ENCODE measurements around the gene RNF31. TPM values are rescaled to one million over a fixed set of nuclear protein-coding genes. Genes with fewer than 3 reads are reported as not detected.

Gene RNF31
- total RNA-seq, 2 experiments from 2014 or later, result 46.0 to 57.8 TPM

GRCh38 chr14:24147761-24148428, 597 bp downstream of the RNF31 start:
- H3K27me3 Mint-ChIP-seq, result no peaks in the 10 kb centered on the region
- ATAC-seq (ENCODE audit: poor library complexity) (no peak), DNase-seq (peak in 1 of 14 experiments; percentile 30)
- Histone ChIP-seq H3K27me3 (ENCODE audit: control insufficient read depth in 1 of 2, insufficient read depth in 2 of 2, low read length in 2 of 2) (no peaks in the 10 kb centered on the region), H3K9me3 (ENCODE audit: control insufficient read depth in 1 of 2, insufficient read depth in 1 of 2, low read length in 2 of 2) (no peaks in the 10 kb centered on the region), H3K27ac (ENCODE audit: low read depth in 1 of 2, low read length in 2 of 2) (peak overlapping the region; percentile 46 to 76), H3K4me1 (ENCODE audit: insufficient read depth, low read length) (peaks cover 62% of the 10 kb centered on the region), H3K4me3 (ENCODE audit: low read length) (peak overlapping the region; percentile 93), H3K36me3 (ENCODE audit: insufficient read depth, low read length) (peaks cover 69% of the 10 kb centered on the region)
- no peaks in the 10 kb centered on the region for H3K9me3 Mint-ChIP-seq
- H3K4me3 Mint-ChIP-seq, result peak overlapping the region; percentile 99
- peak overlapping the region; percentile 90 for H3K27ac Mint-ChIP-seq
- no peak for TF ChIP-seq CTCF (IDR thresholded peaks at IDR 0.05)
- ChIA-PET CTCF (interaction anchor here (1.0 to 5.5 kb wide), 4 partner anchors 13 to 184 kb away, joined by 3 to 32 read pairs (median 4); partner anchors contain the start of genes DCAF11, IRF9, MDP1 and NRL), POLR2A (interaction anchor here (1.0 to 8.1 kb wide), 13 partner anchors 8 to 294 kb away, joined by 3 to 154 read pairs (median 16); partner anchors contain the start of genes DCAF11, IPO4, IRF9 and MDP1)
- peaks cover 58% of the 10 kb centered on the region for H3K4me1 Mint-ChIP-seq (ENCODE audit: low read depth)
- H3K36me3 Mint-ChIP-seq (ENCODE audit: low read depth), result peaks cover 86% of the 10 kb centered on the region
- intact Hi-C loops (cut with DNase I, micrococcal nuclease), result loop anchor here (1.0 to 5.0 kb wide), 6 partner anchors 12 to 85 kb away; partner anchors contain the start of genes GMPR2 (in 2 of the 2), IPO4 (in 2 of the 2), NEDD8 (in 2 of the 2) and IRF9 (in 1 of the 2)

- Mint-ChIP-seq H3K27me3 (no peaks in the 10 kb centered on the region), H3K36me3 (ENCODE audit: low read depth) (peaks cover 77% of the 10 kb centered on the region), H3K4me3 (peak overlapping the region; percentile 99), H3K9me3 (no peaks in the 10 kb centered on the region), H3K27ac (peak overlapping the region; percentile 53), H3K4me1 (ENCODE audit: low read depth) (peaks cover 47% of the 10 kb centered on the region)
- peaks cover 56% of the 10 kb centered on the region for H3K4me1 ChIP-seq (ENCODE audit: insufficient read depth, low read length)
- ChIA-PET CTCF (interaction anchor here (5.5 kb wide), 1 partner anchor 12 kb away, joined by 32 read pairs; the partner anchor contains the start of gene IRF9), POLR2A (interaction anchor here (2.3 to 8.1 kb wide), 5 partner anchors 8 to 35 kb away, joined by 9 to 154 read pairs (median 119); partner anchors contain the start of genes DCAF11, EMC9, IRF9 and NRL)
- peaks cover 55% of the 10 kb centered on the region for H3K36me3 ChIP-seq (ENCODE audit: insufficient read depth, low read length)
- no peak for DNase-seq
- no peak for TF ChIP-seq CTCF (IDR thresholded peaks at IDR 0.05)
- H3K27me3 ChIP-seq (ENCODE audit: control insufficient read depth in 1 of 2, insufficient read depth in 2 of 2, low read length in 2 of 2), result no peaks in the 10 kb centered on the region
- no peak for ATAC-seq (ENCODE audit: poor library complexity)
- no peak overlapping the region for H3K27ac ChIP-seq (ENCODE audit: low read depth in 1 of 2, low read length in 2 of 2)
- H3K9me3 ChIP-seq (ENCODE audit: control insufficient read depth in 1 of 2, insufficient read depth in 1 of 2, low read length in 2 of 2), result no peaks in the 10 kb centered on the region
- intact Hi-C loops (cut with DNase I, micrococcal nuclease), result loop anchor here in 1 of 2 experiments (5.0 kb wide), 2 partner anchors 38 to 83 kb away; partner anchors contain the start of genes GMPR2, IPO4 and NEDD8
- H3K4me3 ChIP-seq (ENCODE audit: low read length), result no peak overlapping the region
Measured at GRCh38 chr14:24149302-24149969, 2.1 kb downstream of the RNF31 start.

GRCh38 chr14:24150061-24150460, 2.8 kb downstream of the RNF31 start:
- no peak overlapping the region for H3K4me3 Mint-ChIP-seq
- ChIA-PET CTCF (interaction anchor here (5.5 kb wide), 1 partner anchor 11 kb away, joined by 32 read pairs; the partner anchor contains the start of gene IRF9), POLR2A (interaction anchor here (2.3 to 8.1 kb wide), 4 partner anchors 9 to 35 kb away, joined by 9 to 154 read pairs (median 71); partner anchors contain the start of genes DCAF11, EMC9, IRF9 and NRL)
- no peak for TF ChIP-seq CTCF (IDR thresholded peaks at IDR 0.05)
- no peaks in the 10 kb centered on the region for H3K27me3 Mint-ChIP-seq
- ATAC-seq (ENCODE audit: poor library complexity) (no peak), DNase-seq (no peak)
- H3K36me3 Mint-ChIP-seq (ENCODE audit: low read depth), result peaks cover 78% of the 10 kb centered on the region
- peaks cover 55% of the 10 kb centered on the region for H3K36me3 ChIP-seq (ENCODE audit: insufficient read depth, low read length)
- no peak overlapping the region for H3K27ac ChIP-seq (ENCODE audit: low read depth in 1 of 2, low read length in 2 of 2)
- peak overlapping the region; percentile 53 for H3K27ac Mint-ChIP-seq
- H3K27me3 ChIP-seq (ENCODE audit: control insufficient read depth in 1 of 2, insufficient read depth in 2 of 2, low read length in 2 of 2), result no peaks in the 10 kb centered on the region
- no peaks in the 10 kb centered on the region for H3K9me3 Mint-ChIP-seq
- peaks cover 52% of the 10 kb centered on the region for H3K4me1 ChIP-seq (ENCODE audit: insufficient read depth, low read length)
- intact Hi-C loops (cut with DNase I, micrococcal nuclease), result no loop called here
- no peak overlapping the region for H3K4me3 ChIP-seq (ENCODE audit: low read length)
- H3K9me3 ChIP-seq (ENCODE audit: control insufficient read depth in 1 of 2, insufficient read depth in 1 of 2, low read length in 2 of 2), result no peaks in the 10 kb centered on the region
- peaks cover 47% of the 10 kb centered on the region for H3K4me1 Mint-ChIP-seq (ENCODE audit: low read depth)
